IMR-90 (cell line): ENCODE measurements around the gene DHRS3. TPM values are rescaled to one million over a fixed set of nuclear protein-coding genes. Genes with fewer than 3 reads are reported as not detected.

ENCODE experiments used
- ATAC-seq: fragments of 200-7000 bp; cut with Tn5 transposase; 2 replicates; pipeline ENCODE4 v1.9.1; 2020; ENCODE audit warnings: low read depth, mild to moderate bottlenecking, moderate library complexity
- BruUV-seq: library from RNA; stranded (reverse); fragments of 400-500 nt; replicated peaks from 2 replicates; lab custom pipeline; 2021; lab: Mats Ljungman, UMichigan
- CTCF ChIA-PET: fragments of 300-600 bp; formaldehyde crosslinking; extraction: SDS; loops from one replicate; lab custom pipeline; 2021; ENCODE audit warnings: antibody characterized with exemption; lab: Yijun Ruan, JAX
- POLR2A ChIA-PET: fragments of 300-600 bp; sonication (Branson Sonifier 250); formaldehyde crosslinking; loops from one replicate; lab custom pipeline; 2022; ENCODE audit warnings: antibody characterized with exemption; ENCODE audit not compliant: unreplicated experiment; lab: Charles Lee
- DNase-seq: peaks from one replicate; pipeline ENCODE4 v3.0.0; 2013
- H2AFZ ChIP-seq: replicated peaks from 2 replicates; pipeline ENCODE3; 2013; ENCODE audit warnings: low read length, mild to moderate bottlenecking; ENCODE audit not compliant: poor library complexity
- H2AK5ac ChIP-seq: 2 replicates; pipeline ENCODE4 v1.6.1; 2013; ENCODE audit warnings: low read depth, low read length, inconsistent platforms
- H2AK9ac ChIP-seq: replicated peaks from 2 replicates; pipeline ENCODE3; 2013; ENCODE audit warnings: mild to moderate bottlenecking, low read depth, low read length, moderate library complexity; ENCODE audit not compliant: poor library complexity
- H2BK120ac ChIP-seq: 2 replicates; pipeline ENCODE4 v1.6.1; 2013; ENCODE audit warnings: low read depth, low read length, inconsistent platforms
- H2BK15ac ChIP-seq: 3 replicates; pipeline ENCODE4 v1.6.1; 2013; ENCODE audit warnings: low read depth, low read length, inconsistent platforms
- H2BK20ac ChIP-seq: 2 replicates; pipeline ENCODE4 v1.6.1; 2013; ENCODE audit warnings: low read depth, mild to moderate bottlenecking, inconsistent platforms, low read length, moderate library complexity
- H2BK5ac ChIP-seq: 2 replicates; pipeline ENCODE4 v1.6.1; 2013; ENCODE audit warnings: mild to moderate bottlenecking, low read depth, low read length, inconsistent platforms; ENCODE audit not compliant: poor library complexity, severe bottlenecking
- H3K14ac ChIP-seq: replicated peaks from 2 replicates; pipeline ENCODE4 v1.6.1; 2013; ENCODE audit warnings: low read depth, low read length, inconsistent platforms
- H3K18ac ChIP-seq: 2 replicates; pipeline ENCODE4 v1.6.1; 2013; ENCODE audit warnings: low read depth, low read length, control low read depth
- H3K23ac ChIP-seq: 2 replicates; pipeline ENCODE4 v1.6.1; 2013; ENCODE audit warnings: low read depth, low read length, inconsistent platforms
- H3K27ac ChIP-seq: 2 replicates; pipeline ENCODE4 v1.5.1; 2013; ENCODE audit warnings: mild to moderate bottlenecking, control low read depth, low read length; ENCODE audit not compliant: insufficient read depth
- H3K27me3 ChIP-seq: 2 replicates; pipeline ENCODE4 v1.6.1; 2013; ENCODE audit warnings: low read length; ENCODE audit not compliant: control insufficient read depth, insufficient read depth
- H3K36me3 ChIP-seq: 2 replicates; pipeline ENCODE4 v1.6.1; 2013; ENCODE audit warnings: low read length, mixed read lengths; ENCODE audit not compliant: control insufficient read depth, insufficient read depth
- H3K4ac ChIP-seq: 2 replicates; pipeline ENCODE4 v1.6.1; 2013; ENCODE audit warnings: low read depth, low read length, inconsistent platforms
- H3K4me1 ChIP-seq: 2 replicates; pipeline ENCODE4 v1.6.1; 2013; ENCODE audit warnings: low read length, mixed read lengths; ENCODE audit not compliant: control insufficient read depth, insufficient read depth
- H3K4me2 ChIP-seq: 2 replicates; pipeline ENCODE4 v1.6.1; 2013; ENCODE audit warnings: low read depth, mild to moderate bottlenecking, control low read depth, low read length, moderate library complexity
- H3K4me3 ChIP-seq: 2 replicates; pipeline ENCODE4 v1.5.1; 2013; ENCODE audit warnings: low read depth, mild to moderate bottlenecking, control low read depth, low read length, moderate library complexity; ENCODE audit not compliant: insufficient read depth
- H3K56ac ChIP-seq: 2 replicates; pipeline ENCODE4 v1.6.1; 2013; ENCODE audit warnings: low read length, inconsistent platforms; ENCODE audit not compliant: insufficient read depth; ENCODE audit errors: extremely low read depth
- H3K79me1 ChIP-seq, 2 experiments: 2 replicates each; pipeline ENCODE4 v1.6.1; 2013; ENCODE audit warnings: low read length in 2 of 2, inconsistent platforms in 1 of 2, low read depth in 1 of 2
- H3K9ac ChIP-seq: 2 replicates; pipeline ENCODE4 v1.6.1; 2013; ENCODE audit warnings: low read depth, low read length, control low read depth
- H3K9me1 ChIP-seq: 2 replicates; pipeline ENCODE4 v1.6.1; 2013; ENCODE audit warnings: low read length, inconsistent platforms; ENCODE audit not compliant: insufficient read depth
- H3K9me3 ChIP-seq: 2 replicates; pipeline ENCODE4 v1.6.1; 2013; ENCODE audit warnings: low read length; ENCODE audit not compliant: control insufficient read depth, insufficient read depth
- H4K20me1 ChIP-seq: 2 replicates; pipeline ENCODE4 v1.6.1; 2013; ENCODE audit warnings: low read length, inconsistent platforms; ENCODE audit not compliant: insufficient read depth
- H4K5ac ChIP-seq: 2 replicates; pipeline ENCODE4 v1.6.1; 2013; ENCODE audit warnings: mild to moderate bottlenecking, low read depth, low read length, control low read depth
- H4K8ac ChIP-seq, 2 experiments: 2 replicates each; pipeline ENCODE4 v1.6.1; 2013; ENCODE audit warnings: low read depth in 2 of 2, low read length in 2 of 2, control low read depth in 1 of 2, inconsistent platforms in 1 of 2
- H4K91ac ChIP-seq: 2 replicates; pipeline ENCODE4 v1.6.1; 2013; ENCODE audit warnings: low read depth, low read length, inconsistent platforms; ENCODE audit not compliant: insufficient read depth
- BHLHE40 ChIP-seq: fragments of 150-350 bp; IDR thresholded peaks from 2 replicates; pipeline ENCODE4 v1.6.1; 2016; ENCODE audit warnings: mild to moderate bottlenecking, low read depth, low read length
- CEBPB ChIP-seq: IDR thresholded peaks from 2 replicates; pipeline ENCODE4 v1.6.1; 2012; ENCODE audit warnings: low read depth, low read length, improper control_type of control experiment
- ELK1 ChIP-seq: fragments of 150-350 bp; IDR thresholded peaks from 2 replicates; pipeline ENCODE4 v1.6.1; 2016; ENCODE audit warnings: low read depth, mild to moderate bottlenecking, low read length, moderate library complexity, borderline replicate concordance
- USF2 ChIP-seq: fragments of 150-350 bp; IDR thresholded peaks from 2 replicates; pipeline ENCODE4 v1.6.1; 2017; ENCODE audit warnings: mild to moderate bottlenecking, antibody characterized with exemption, low read length, low read depth
- WGBS, 2 experiments: methylation state at CpG; one replicate each; pipeline versions ENCODE4 v1.1.5 to v1.1.7; 2013; ENCODE audit warnings: missing lambda C conversion rate in 2 of 2; ENCODE audit not compliant: insufficient read length in 1 of 2; ENCODE audit errors: extremely low coverage in 2 of 2; 5-methylcytosine and 5-hydroxymethylcytosine counted together
- dilution Hi-C: fragments of 300-500 bp; cut with HindIII; formaldehyde crosslinking; loops from one replicate; pipeline ENCODE4 v1.14.3; 2018; ENCODE audit warnings: low sequenced_read_pairs; ENCODE audit not compliant: unreplicated experiment
- in situ Hi-C: fragments of 300-500 bp; cut with MboI; formaldehyde crosslinking; loops from 3 replicates; pipeline ENCODE4 v1.14.3; 2019; ENCODE audit warnings: low sequenced_read_pairs, inconsistent platforms, mixed read lengths
- intact Hi-C: fragments of 100-400 bp; cut with micrococcal nuclease; formaldehyde crosslinking; loops from 2 replicates; pipeline ENCODE4 v1.10.0; 2022
- polyA plus RNA-seq, 3 experiments: library from polyadenylated mRNA; depleted of rRNA; stranded (reverse); fragments of >200 nt; gene quantifications; 2 replicates each; pipeline ENCODE4 v1.2.3, GENCODE V29; 2012; ENCODE audit warnings: low replicate concordance in 1 of 3
- total RNA-seq: library from RNA; depleted of rRNA; stranded (reverse); fragments of >200 nt; gene quantifications from 2 replicates; pipeline ENCODE4 v1.2.3, GENCODE V29; 2012

Gene DHRS3
- total and polyA plus RNA-seq, 2 of the 4 experiments (the other 2 are of a cell fraction) = 11.2 to 14.5 TPM

- Histone ChIP-seq H2AFZ (peak overlapping the region; percentile 33), H3K4me3 (no peak overlapping the region), H3K9ac (peak overlapping the region; percentile 21; the same call in 1 of the 2 replicates), H3K9me3 (peaks cover 2% of the 10 kb centered on the region; the same call in 1 of the 2 replicates), H3K27ac (peak overlapping the region; percentile 93), H2AK9ac (peak overlapping the region; percentile 74), H3K56ac (no peak overlapping the region), H4K20me1 (no peaks in the 10 kb centered on the region), H4K91ac (peak overlapping the region; percentile 95), H3K23ac (peak overlapping the region; percentile 72; the same call in 1 of the 2 replicates), H3K18ac (peak overlapping the region; percentile 94), H3K4ac (peak overlapping the region; percentile 94), H3K4me2 (0 out of 2 replicates have a peak overlapping the region, but pooled peaks have one; percentile 6), H2BK15ac (peak overlapping the region; percentile 53; the same call in 2 of the 3 replicates), H2BK5ac (peak overlapping the region; percentile 94), H3K14ac (peak overlapping the region; percentile 74), H2AK5ac (peak overlapping the region; percentile 91), H2BK20ac (peak overlapping the region; percentile 97), H3K36me3 (no peaks in the 10 kb centered on the region), H4K8ac (peak overlapping the region; percentile 45 to 86), H2BK120ac (peak overlapping the region; percentile 95), H3K79me1 (no peaks in the 10 kb centered on the region), H3K9me1 (no peaks in the 10 kb centered on the region; the same call in 1 of the 2 replicates), H3K27me3 (no peaks in the 10 kb centered on the region), H3K4me1 (peaks cover 18% of the 10 kb centered on the region), H4K5ac (peak overlapping the region; percentile 91)
- dilution Hi-C loops (no loop called here), intact Hi-C loops (loop anchor here (5.0 kb wide), 1 partner anchor 62 kb away; the partner anchor contains the start of gene DHRS3), in situ Hi-C loops (loop anchor here (10.0 kb wide), 1 partner anchor 59 kb away; the partner anchor contains the start of gene DHRS3)
- no TSS peak for BruUV-seq
- ChIA-PET CTCF (no interaction called here), POLR2A (interaction anchor here (0.6 kb wide), 2 partner anchors 59 to 62 kb away, joined by 5 to 6 read pairs; partner anchors contain the start of gene DHRS3)
- TF ChIP-seq ELK1 (no peak), BHLHE40 (no peak), CEBPB (peak; percentile 83), USF2 (no peak)
- DNase-seq (no peak), ATAC-seq (peak; percentile 38)
- WGBS, 2 experiments = 74% methylated on average over 2 of the region's 13 CpGs; no CpG with 5 or more reads in 1 of the 2 experiments
These were observed 62.3 kb downstream of the DHRS3 start for GRCh38 chr1:12555411-12556367.
